Stimulated activated CD8-positive, alpha-beta memory T cell treated with anti-CD3 and anti-CD28 coated beads, Interleukin-4, amount 100 ng/mL, for 4 hours (primary cell): ENCODE data around the gene CPED1.
"Not testable (repeated sequence)": the region's sequence is repeated elsewhere in the genome, so short reads cannot be mapped to it uniquely, and the experiment has no call there.

Source experiments
- DNase-seq, 2 donors: peaks; one replicate each; pipeline ENCODE4 v3.0.0-alpha.2; 2020; ENCODE audit warnings: low read depth in 2 of 2, low spot score in 1 of 2

The CPED1 gene

GRCh38 chr7:120996333-120996987 is 7.9 kb downstream of the CPED1 start:
- no peak for DNase-seq

GRCh38 chr7:120996988-120997345 is 8.5 kb downstream of the CPED1 start:
- no peak for DNase-seq

GRCh38 chr7:120997882-120998474 is 9.5 kb downstream of the CPED1 start:
- no peak for DNase-seq

- DNase-seq = no peak
These were observed 10.0 kb downstream of the CPED1 start for GRCh38 chr7:120998520-120998919.

- DNase-seq = no peak
These were observed 10.6 kb downstream of the CPED1 start for GRCh38 chr7:120998996-120999565.

- DNase-seq = no peak
These were observed 11.8 kb downstream of the CPED1 start for GRCh38 chr7:121000081-121000983.

- no peak for DNase-seq
These were observed 12.9 kb downstream of the CPED1 start for GRCh38 chr7:121001234-121001906.

- DNase-seq = no peak
These were observed 13.7 kb downstream of the CPED1 start for GRCh38 chr7:121002048-121002756.

GRCh38 chr7:121002757-121003200 is 14.3 kb downstream of the CPED1 start:
- no peak for DNase-seq

GRCh38 chr7:121003986-121004685 is 15.6 kb downstream of the CPED1 start:
- DNase-seq = no peak

GRCh38 chr7:121005058-121005457 is 16.5 kb downstream of the CPED1 start:
- DNase-seq = not testable (repeated sequence)

GRCh38 chr7:121005996-121006584 is 17.6 kb downstream of the CPED1 start:
- DNase-seq = no peak

- DNase-seq = no peak
These were observed 18.3 kb downstream of the CPED1 start for GRCh38 chr7:121006711-121007315.

GRCh38 chr7:121008816-121009215 is 20.3 kb downstream of the CPED1 start:
- no peak for DNase-seq

- no peak for DNase-seq
These were observed 22.9 kb downstream of the CPED1 start for GRCh38 chr7:121011401-121011800.

GRCh38 chr7:121012170-121012874 is 23.8 kb downstream of the CPED1 start:
- no peak for DNase-seq

GRCh38 chr7:121012919-121013318 is 24.4 kb downstream of the CPED1 start:
- no peak for DNase-seq

- no peak for DNase-seq
These were observed 27.0 kb downstream of the CPED1 start for GRCh38 chr7:121015560-121015959.
